ENCODE results near the gene SLC35D1.

DNA sequence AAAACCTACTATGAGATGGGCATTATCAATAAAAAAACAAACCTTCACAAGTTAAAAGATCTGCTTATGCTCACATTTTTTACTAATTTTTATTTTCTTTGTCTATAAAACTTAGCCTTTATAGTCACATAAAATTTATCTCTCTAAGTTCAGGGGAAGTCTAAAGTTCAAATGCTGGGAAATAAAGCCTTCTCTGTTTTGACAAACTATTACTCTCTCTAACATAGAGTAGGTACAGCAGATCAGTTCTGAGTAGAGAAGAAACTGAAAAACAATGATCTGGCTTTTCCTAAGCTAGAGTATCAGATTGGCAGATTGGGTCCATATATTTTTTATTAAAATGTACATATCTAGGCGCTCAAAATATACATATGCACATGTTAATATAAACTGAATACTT is 49.6 kb upstream of the SLC35D1 start:
- TF ChIP-seq, protein P1, sequence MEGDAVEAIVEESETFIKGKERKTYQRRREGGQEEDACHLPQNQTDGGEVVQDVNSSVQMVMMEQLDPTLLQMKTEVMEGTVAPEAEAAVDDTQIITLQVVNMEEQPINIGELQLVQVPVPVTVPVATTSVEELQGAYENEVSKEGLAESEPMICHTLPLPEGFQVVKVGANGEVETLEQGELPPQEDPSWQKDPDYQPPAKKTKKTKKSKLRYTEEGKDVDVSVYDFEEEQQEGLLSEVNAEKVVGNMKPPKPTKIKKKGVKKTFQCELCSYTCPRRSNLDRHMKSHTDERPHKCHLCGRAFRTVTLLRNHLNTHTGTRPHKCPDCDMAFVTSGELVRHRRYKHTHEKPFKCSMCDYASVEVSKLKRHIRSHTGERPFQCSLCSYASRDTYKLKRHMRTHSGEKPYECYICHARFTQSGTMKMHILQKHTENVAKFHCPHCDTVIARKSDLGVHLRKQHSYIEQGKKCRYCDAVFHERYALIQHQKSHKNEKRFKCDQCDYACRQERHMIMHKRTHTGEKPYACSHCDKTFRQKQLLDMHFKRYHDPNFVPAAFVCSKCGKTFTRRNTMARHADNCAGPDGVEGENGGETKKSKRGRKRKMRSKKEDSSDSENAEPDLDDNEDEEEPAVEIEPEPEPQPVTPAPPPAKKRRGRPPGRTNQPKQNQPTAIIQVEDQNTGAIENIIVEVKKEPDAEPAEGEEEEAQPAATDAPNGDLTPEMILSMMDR (conservative IDR thresholded peaks at IDR 0.05; ENCODE audit: low read depth, low read length): no peak
- no peak for TF ChIP-seq EZH2 (IDR thresholded peaks at IDR 0.05; ENCODE audit: borderline replicate concordance, low read depth, low read length, poor library complexity, severe bottlenecking)

Measured in A673 (cell line).